Measurements from ENCODE around the gene ACD. TPM values are rescaled to one million over a fixed set of nuclear protein-coding genes. Genes with fewer than 3 reads are reported as not detected.
"Not testable (repeated sequence)": the region's sequence is repeated elsewhere in the genome, so short reads cannot be mapped to it uniquely, and the experiment has no call there.

ACD gene
- total RNA-seq, 1 donor from 2014 or later: 24.5 TPM

GRCh38 chr16:67697422-67698185 lies 37.5 kb upstream of the ACD start:
- Mint-ChIP-seq H3K9me3 (peaks cover 4% of the 10 kb centered on the region), H3K27ac (no peak overlapping the region), H3K4me3 (no peak overlapping the region), H3K4me1 (no peaks in the 10 kb centered on the region), H3K27me3 (ENCODE audit: low read depth) (no peaks in the 10 kb centered on the region), H3K36me3 (peaks cover 3% of the 10 kb centered on the region)
- no peak for TF ChIP-seq CTCF (IDR thresholded peaks at IDR 0.05; ENCODE audit: unreplicated experiment)
- DNase-seq (ENCODE audit: low spot score in 2 of 2, unreplicated experiment in 2 of 2): no peak

- Mint-ChIP-seq H3K9me3 (peaks cover 4% of the 10 kb centered on the region), H3K36me3 (peaks cover 8% of the 10 kb centered on the region), H3K27me3 (ENCODE audit: low read depth) (no peaks in the 10 kb centered on the region), H3K4me1 (no peaks in the 10 kb centered on the region), H3K4me3 (no peak overlapping the region), H3K27ac (no peak overlapping the region)
- no peak for TF ChIP-seq CTCF (IDR thresholded peaks at IDR 0.05; ENCODE audit: unreplicated experiment)
- no peak for DNase-seq (ENCODE audit: low spot score in 2 of 2, unreplicated experiment in 2 of 2)
These were observed 34.6 kb upstream of the ACD start for GRCh38 chr16:67694611-67695010.

- not testable (repeated sequence) for H3K36me3 Mint-ChIP-seq; H3K4me3 Mint-ChIP-seq; DNase-seq (ENCODE audit: low spot score in 2 of 2, unreplicated experiment in 2 of 2); H3K4me1 Mint-ChIP-seq; H3K27me3 Mint-ChIP-seq (ENCODE audit: low read depth); H3K9me3 Mint-ChIP-seq; H3K27ac Mint-ChIP-seq
These were observed 33.6 kb upstream of the ACD start for GRCh38 chr16:67693517-67694285.

DNA sequence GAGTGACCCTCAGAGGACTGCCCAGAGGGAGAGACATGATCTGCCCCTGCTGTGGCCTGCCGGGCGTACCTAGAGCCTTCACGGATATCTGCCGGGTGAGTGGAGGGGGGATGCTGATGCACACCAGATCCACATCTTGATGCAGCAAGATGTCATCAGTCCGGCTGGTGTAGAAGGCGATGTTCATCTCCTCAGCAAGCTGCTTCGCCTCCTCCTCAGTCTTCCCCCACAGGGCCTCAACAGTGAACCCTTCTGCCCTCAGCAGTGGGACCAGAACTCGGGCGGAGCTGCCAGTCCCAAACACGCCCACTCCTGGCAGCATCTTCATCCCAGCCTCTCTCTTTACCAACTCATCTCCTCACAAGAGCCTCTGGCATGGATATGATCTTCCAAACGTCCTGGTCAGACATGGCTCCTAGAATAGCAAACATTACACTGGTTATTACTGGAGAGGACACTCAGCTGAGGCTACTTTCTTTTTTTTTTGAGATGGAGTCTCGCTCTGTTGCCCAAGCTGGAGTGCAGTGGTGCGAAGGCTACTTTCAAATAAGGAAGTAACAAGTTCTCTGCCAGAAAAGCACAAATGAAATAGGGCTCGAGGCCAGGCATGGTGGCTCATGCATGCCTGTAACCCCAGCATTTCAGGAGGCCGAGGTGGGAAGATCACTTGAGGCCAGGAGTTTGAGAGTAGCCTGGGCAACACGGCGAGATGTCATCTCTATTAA lies 25.5 kb upstream of the ACD start:
- TF ChIP-seq CTCF (IDR thresholded peaks at IDR 0.05; ENCODE audit: unreplicated experiment): no peak
- no peaks in the 10 kb centered on the region for H3K27me3 Mint-ChIP-seq (ENCODE audit: low read depth)
- H3K4me1 Mint-ChIP-seq: no peaks in the 10 kb centered on the region
- H3K36me3 Mint-ChIP-seq: peaks cover 25% of the 10 kb centered on the region
- H3K27ac Mint-ChIP-seq: no peak overlapping the region
- H3K9me3 Mint-ChIP-seq: no peaks in the 10 kb centered on the region
- no peak for DNase-seq (ENCODE audit: low spot score in 2 of 2, unreplicated experiment in 2 of 2)
- H3K4me3 Mint-ChIP-seq: no peak overlapping the region

- H3K4me3 Mint-ChIP-seq: no peak overlapping the region
- no peak overlapping the region for H3K27ac Mint-ChIP-seq
- H3K9me3 Mint-ChIP-seq: no peaks in the 10 kb centered on the region
- no peak for TF ChIP-seq CTCF (IDR thresholded peaks at IDR 0.05; ENCODE audit: unreplicated experiment)
- DNase-seq (ENCODE audit: low spot score in 2 of 2, unreplicated experiment in 2 of 2): no peak
- H3K4me1 Mint-ChIP-seq: no peaks in the 10 kb centered on the region
- H3K27me3 Mint-ChIP-seq (ENCODE audit: low read depth): no peaks in the 10 kb centered on the region
- peaks cover 20% of the 10 kb centered on the region for H3K36me3 Mint-ChIP-seq
These were observed 23.7 kb upstream of the ACD start for GRCh38 chr16:67683767-67684166.
